Colonic mucosa (tissue), 4 donors: ENCODE results near the gene SRSF8. TPM values are rescaled to one million over a fixed set of nuclear protein-coding genes. Genes with fewer than 3 reads are reported as not detected.

Source experiments
- DNase-seq: peaks from one replicate; pipeline ENCODE4 v3.0.0-alpha.2; 2020
- H3K27ac ChIP-seq: fragments of 200-600 bp; one replicate; pipeline ENCODE4 v1.8.0; 2021
- H3K27me3 ChIP-seq: fragments of 200-600 bp; one replicate; pipeline ENCODE4 v1.8.0; 2021
- H3K36me3 ChIP-seq: fragments of 200-600 bp; one replicate; pipeline ENCODE4 v1.8.0; 2021
- H3K4me1 ChIP-seq: fragments of 200-600 bp; one replicate; pipeline ENCODE4 v1.8.0; 2021; ENCODE audit warnings: mild to moderate bottlenecking
- H3K4me3 ChIP-seq: fragments of 200-600 bp; one replicate; pipeline ENCODE4 v1.8.0; 2021
- H3K9ac ChIP-seq, 2 donors: one replicate each; pipeline ENCODE4 v1.7.0; 2013; ENCODE audit warnings: control low read depth in 2 of 2, low read depth in 2 of 2, low read length in 2 of 2
- H3K9me3 ChIP-seq: fragments of 200-600 bp; one replicate; pipeline ENCODE4 v1.8.0; 2021
- intact Hi-C: fragments of 100-400 bp; cut with DNase I; formaldehyde crosslinking; loops from one replicate; pipeline ENCODE4 v1.14.1; 2022
- total RNA-seq, 2 donors: library from RNA; stranded (reverse); fragmentation: NEBNext Ultra II Directional in 1 of 2; extraction: Animal tissue kit (Norgen Biotek cat#: 25700) in 1 of 2; gene quantifications; one replicate each; pipeline ENCODE4 v1.2.1, GENCODE V29; 2021
- TF ChIP-seq, protein P1 (sequence below): fragments of 200-600 bp; IDR thresholded peaks from one replicate; pipeline ENCODE4 v1.8.0; 2022; ENCODE audit warnings: antibody characterized with exemption, mild to moderate bottlenecking
- donor health status: healthy.
- donor health status: DM: no; HTN: no; CAD: no.
- donor health status: DM: no; HTN: no; CAD: no.

Gene SRSF8
- total RNA-seq, 2 donors from 2014 or later, result 39.4 to 43.4 TPM

DNA sequence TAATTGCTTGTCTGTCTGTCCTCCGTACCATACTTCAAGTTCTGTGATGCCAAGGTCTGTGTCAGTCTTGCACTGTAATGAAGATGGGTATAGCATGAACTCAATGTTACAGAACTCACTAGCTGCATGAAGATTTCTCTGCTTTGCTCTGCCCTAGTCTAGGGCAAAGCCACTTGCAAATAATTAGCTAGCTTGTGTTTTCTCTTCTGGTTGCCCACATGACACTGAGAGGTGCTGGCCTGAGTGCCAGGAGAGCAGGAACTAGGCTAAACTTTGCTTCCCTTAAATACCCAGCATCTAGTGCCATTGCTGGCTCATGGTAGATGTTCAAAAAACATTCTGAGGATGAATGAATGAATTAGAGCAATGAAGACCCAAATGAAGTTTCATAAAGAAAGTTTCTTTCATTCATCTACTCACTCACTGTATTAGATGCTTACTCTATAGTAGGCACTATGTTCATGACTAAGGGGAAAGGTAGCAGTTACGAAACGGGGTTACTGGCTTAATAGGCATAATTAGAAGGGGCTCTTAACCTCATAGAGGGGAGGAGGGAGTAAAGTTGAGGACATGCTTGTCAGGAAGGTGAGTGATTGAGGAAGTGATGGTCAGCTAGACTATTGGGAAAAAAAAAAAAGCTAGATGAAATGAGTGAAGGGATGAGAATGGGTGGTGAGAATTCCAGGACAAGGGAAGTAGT lies 18.5 kb downstream of the SRSF8 start:
- Histone ChIP-seq H3K9ac (no peak overlapping the region), H3K27ac (no peak overlapping the region), H3K36me3 (no peaks in the 10 kb centered on the region), H3K27me3 (no peaks in the 10 kb centered on the region), H3K9me3 (no peaks in the 10 kb centered on the region), H3K4me3 (no peak overlapping the region), H3K4me1 (no peaks in the 10 kb centered on the region)
- TF ChIP-seq, protein P1, sequence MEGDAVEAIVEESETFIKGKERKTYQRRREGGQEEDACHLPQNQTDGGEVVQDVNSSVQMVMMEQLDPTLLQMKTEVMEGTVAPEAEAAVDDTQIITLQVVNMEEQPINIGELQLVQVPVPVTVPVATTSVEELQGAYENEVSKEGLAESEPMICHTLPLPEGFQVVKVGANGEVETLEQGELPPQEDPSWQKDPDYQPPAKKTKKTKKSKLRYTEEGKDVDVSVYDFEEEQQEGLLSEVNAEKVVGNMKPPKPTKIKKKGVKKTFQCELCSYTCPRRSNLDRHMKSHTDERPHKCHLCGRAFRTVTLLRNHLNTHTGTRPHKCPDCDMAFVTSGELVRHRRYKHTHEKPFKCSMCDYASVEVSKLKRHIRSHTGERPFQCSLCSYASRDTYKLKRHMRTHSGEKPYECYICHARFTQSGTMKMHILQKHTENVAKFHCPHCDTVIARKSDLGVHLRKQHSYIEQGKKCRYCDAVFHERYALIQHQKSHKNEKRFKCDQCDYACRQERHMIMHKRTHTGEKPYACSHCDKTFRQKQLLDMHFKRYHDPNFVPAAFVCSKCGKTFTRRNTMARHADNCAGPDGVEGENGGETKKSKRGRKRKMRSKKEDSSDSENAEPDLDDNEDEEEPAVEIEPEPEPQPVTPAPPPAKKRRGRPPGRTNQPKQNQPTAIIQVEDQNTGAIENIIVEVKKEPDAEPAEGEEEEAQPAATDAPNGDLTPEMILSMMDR, result no peak
- no peak for DNase-seq
- intact Hi-C loops, result no loop called here

DNA sequence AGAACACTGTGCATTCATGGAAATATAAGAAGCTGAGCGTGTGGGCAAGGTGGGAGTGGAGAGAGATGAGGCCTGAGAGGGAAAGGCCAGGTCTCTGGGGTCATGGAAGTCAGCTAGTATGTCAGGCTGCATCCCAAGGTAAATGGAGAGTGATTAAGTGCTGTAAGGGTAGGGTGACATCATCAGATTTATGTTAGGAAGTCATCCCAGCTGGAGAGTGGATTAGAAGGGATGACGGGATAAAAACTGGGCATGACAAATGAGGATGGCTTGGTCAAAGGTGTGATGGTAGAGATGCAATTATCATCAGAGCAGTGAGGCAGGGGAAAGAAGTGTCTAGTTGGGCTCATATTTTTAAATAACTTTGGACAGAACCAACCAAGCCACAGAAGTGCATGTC lies 19.4 kb downstream of the SRSF8 start:
- Histone ChIP-seq H3K36me3 (no peaks in the 10 kb centered on the region), H3K27ac (no peak overlapping the region), H3K4me1 (peaks cover 4% of the 10 kb centered on the region), H3K4me3 (no peak overlapping the region), H3K27me3 (no peaks in the 10 kb centered on the region), H3K9me3 (no peaks in the 10 kb centered on the region), H3K9ac (no peak overlapping the region)
- no peak for DNase-seq
- intact Hi-C loops, result no loop called here
- TF ChIP-seq, protein P1, result no peak

DNA sequence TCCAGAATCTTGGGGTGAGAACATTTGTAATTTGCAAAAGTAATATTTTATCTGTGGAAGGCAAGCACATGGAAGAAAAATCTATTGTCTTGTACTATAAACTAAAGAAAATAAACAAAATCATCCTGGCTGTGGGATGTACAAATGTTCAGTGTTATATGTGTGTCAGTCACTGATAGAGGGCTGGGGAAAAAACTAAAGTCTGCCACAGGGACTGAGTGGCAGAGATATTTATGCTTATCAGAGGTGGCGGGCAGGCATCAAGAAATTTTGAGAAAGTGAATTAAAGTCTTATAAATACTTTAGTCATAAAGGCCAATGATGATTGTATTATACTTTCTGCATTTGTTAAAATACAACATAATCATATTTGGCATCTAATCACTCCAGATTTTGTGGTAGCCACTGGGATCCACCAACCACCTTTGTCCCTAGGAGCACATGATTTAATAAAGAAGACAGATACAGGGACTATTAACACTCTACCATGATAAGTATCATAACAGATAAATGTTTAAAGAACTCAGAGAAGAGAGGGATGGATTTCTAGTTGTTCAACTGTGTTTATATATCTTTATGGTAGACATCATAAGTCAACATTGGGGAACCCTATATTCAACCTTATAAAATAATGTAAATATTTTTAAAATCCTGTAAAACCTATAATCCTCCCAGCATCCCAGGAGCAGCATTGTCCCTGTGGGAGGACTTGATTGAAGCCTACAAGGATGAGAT lies 20.3 kb downstream of the SRSF8 start:
- TF ChIP-seq, protein P1, result no peak
- no peaks in the 10 kb centered on the region for H3K9me3 ChIP-seq
- H3K9ac ChIP-seq, result no peak overlapping the region

DNA sequence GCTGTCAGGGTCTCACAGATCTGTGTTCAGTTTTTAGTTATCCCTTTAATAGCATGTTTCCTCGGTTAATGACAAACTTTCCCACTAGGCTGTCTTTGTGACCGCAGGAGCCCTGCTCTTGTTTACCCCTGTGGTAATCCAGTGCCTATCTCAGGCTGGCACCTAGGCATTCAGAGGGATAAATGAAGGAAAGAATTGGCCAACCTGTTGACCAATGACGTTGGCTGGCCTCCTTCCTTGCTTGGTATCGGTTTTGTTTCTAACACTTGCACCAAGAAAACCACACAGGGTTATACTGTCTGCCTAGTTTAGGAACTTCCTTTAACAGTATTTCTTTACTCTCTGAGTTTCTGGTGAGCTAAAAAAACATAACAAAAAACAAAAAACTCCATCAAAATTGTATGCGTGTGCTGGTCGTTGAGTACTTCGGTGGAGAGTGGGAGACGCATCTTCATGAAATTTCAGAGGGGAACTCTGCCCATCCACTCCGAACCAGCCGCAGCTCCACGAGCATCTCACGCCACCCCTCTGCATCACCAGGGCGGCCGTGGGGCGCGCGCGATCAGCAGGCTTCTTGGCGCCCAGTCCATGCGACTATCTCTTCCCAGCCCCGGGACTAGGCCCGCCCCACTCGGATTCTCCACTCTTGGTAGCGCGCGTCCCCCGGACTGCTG lies 22.4 kb downstream of the SRSF8 start:
- intact Hi-C loops, result no loop called here
- TF ChIP-seq, protein P1, result no peak
- Histone ChIP-seq H3K9me3 (no peaks in the 10 kb centered on the region), H3K4me3 (peak overlapping the region; percentile 96), H3K27ac (peak overlapping the region; percentile 93), H3K4me1 (peaks cover 26% of the 10 kb centered on the region), H3K36me3 (no peaks in the 10 kb centered on the region), H3K9ac (peak overlapping the region; percentile 82 to 87), H3K27me3 (no peaks in the 10 kb centered on the region)
- DNase-seq, result no peak

More for the DNA sequence above, 20.3 kb downstream of the SRSF8 start:
- Histone ChIP-seq H3K4me3 (no peak overlapping the region), H3K27me3 (no peaks in the 10 kb centered on the region), H3K4me1 (peaks cover 11% of the 10 kb centered on the region), H3K36me3 (no peaks in the 10 kb centered on the region), H3K27ac (no peak overlapping the region)
- intact Hi-C loops, result no loop called here
- DNase-seq, result no peak

DNA sequence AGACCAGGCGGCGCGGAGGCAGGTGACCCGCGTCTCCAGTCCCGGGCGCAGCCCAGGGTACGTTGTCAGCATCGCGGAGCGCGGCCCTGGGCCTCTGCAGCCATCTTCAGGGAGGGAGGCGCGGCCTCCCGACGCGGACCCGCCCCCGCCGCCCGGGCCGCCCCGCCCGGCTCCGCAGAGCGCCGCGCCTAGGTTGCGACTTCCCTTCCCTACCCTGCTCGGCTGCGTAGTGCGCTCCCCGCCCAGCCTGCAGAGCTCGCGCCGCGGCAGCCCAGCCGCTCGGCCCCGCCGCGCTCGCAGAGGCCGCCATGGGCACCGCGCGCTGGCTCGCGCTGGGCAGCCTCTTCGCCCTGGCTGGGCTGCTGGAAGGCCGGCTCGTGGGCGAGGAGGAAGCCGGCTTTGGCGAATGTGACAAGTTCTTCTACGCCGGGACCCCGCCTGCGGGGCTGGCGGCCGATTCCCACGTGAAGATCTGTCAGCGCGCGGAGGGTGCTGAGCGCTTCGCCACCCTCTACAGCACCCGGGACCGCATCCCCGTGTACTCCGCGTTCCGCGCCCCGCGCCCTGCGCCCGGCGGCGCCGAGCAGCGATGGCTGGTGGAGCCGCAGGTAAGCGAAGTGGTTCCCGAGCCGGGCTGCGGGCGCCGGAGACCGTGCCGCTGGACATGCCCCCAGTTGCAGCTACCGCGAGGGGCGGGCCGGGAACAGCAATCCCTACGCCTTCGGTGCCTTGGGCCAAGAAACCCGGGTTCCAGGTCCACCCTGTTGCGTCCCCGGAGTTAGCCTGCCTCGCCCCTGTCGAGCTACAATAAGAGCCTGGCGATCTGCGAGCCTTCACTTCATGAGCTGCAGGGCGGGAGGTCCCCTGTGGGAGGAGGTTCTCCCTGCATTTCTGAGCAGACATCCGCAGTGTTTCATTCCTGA lies 23.2 kb downstream of the SRSF8 start, which contains the start of gene ENDOD1:
TSS of gene ENDOD1 (plus strand) at position 227 of the 923 bp plus-strand sequence. CDS start at position 309, 82 bp downstream.
- H3K27ac ChIP-seq, result peak within 1 kb of the TSS; percentile 93
- H3K9me3 ChIP-seq, result no peaks in the 10 kb centered on the region
- intact Hi-C loops, result no loop called here
- DNase-seq, result peak; percentile 88
- no peaks in the 10 kb centered on the region for H3K36me3 ChIP-seq
- H3K9ac ChIP-seq, result peak within 1 kb of the TSS; percentile 87 to 90
- TF ChIP-seq, protein P1, result no peak
- H3K4me1 ChIP-seq, result peaks cover 26% of the 10 kb centered on the region
- H3K27me3 ChIP-seq, result no peaks in the 10 kb centered on the region
- peak within 1 kb of the TSS; percentile 96 for H3K4me3 ChIP-seq
